PC-9 (cell line): ENCODE data around the gene ZMAT3.

Source experiments
- CTCF ChIP-seq: fragments of 200-600 bp; sonication (generic); conservative IDR thresholded peaks from 2 replicates; pipeline ENCODE4 v1.6.1; 2017; ENCODE audit warnings: mixed run types, antibody characterized with exemption, mild to moderate bottlenecking, moderate library complexity
- EZH2 ChIP-seq: fragments of 200-600 bp; sonication (generic); IDR thresholded peaks from 2 replicates; pipeline ENCODE4 v1.8.0; 2017; ENCODE audit warnings: antibody characterized with exemption, low read depth

GRCh38 chr3:179091113-179091512, 19.5 kb upstream of the ZMAT3 start:
- TF ChIP-seq CTCF (no peak), EZH2 (no peak)
